GM18519 (cell line): ENCODE measurements around the gene GGCT.

Source experiments
- ATAC-seq: cut with Tn5 transposase; IDR thresholded peaks from one replicate; pipeline ENCODE4 v1.9.1; 2021; ENCODE audit warnings: mild to moderate bottlenecking, moderate library complexity; ENCODE audit not compliant: unreplicated experiment, low FRiP score

GGCT gene

DNA sequence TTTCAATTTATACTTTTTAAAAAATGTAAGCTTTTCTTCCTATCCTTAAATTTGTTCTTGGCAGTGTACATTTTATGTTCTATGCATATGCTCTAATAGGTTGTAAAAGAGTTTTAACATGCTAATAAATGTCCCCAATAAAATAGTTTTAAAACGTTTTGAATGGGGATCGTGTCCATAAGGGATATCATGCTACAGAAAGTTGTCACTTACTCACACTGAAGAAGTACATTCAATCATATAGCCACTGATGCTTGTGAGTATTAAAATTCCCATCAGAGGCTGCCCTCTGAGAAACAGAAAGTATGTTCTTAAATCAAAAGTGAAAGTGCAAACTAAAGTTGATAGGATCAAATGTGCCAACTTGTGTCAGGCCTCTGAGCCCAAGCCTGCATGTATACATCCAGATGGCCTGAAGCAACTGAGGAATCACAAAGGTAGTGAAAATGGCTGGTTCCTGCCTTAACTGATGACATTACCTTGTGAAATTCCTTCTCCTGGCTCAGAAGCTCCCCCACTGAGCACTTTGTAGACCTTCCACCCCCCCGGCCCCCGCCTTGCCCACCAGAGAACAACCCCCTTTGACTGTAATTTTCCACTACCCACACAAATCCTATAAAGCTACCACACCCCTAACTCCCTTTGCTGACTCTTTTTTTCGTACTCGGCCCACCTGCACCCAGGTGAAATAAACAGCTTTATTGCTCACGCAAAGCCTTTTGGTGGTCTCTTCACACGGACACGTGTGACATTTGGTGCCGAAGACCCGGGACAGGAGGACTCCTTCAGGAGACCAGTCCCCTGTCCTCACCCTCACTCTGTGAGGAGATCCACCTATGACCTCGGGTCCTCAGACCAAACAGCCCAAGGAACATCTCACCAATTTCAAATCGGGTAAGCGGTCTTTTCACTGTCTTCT lies 25.2 kb downstream of the GGCT start:
- no peak for ATAC-seq

DNA sequence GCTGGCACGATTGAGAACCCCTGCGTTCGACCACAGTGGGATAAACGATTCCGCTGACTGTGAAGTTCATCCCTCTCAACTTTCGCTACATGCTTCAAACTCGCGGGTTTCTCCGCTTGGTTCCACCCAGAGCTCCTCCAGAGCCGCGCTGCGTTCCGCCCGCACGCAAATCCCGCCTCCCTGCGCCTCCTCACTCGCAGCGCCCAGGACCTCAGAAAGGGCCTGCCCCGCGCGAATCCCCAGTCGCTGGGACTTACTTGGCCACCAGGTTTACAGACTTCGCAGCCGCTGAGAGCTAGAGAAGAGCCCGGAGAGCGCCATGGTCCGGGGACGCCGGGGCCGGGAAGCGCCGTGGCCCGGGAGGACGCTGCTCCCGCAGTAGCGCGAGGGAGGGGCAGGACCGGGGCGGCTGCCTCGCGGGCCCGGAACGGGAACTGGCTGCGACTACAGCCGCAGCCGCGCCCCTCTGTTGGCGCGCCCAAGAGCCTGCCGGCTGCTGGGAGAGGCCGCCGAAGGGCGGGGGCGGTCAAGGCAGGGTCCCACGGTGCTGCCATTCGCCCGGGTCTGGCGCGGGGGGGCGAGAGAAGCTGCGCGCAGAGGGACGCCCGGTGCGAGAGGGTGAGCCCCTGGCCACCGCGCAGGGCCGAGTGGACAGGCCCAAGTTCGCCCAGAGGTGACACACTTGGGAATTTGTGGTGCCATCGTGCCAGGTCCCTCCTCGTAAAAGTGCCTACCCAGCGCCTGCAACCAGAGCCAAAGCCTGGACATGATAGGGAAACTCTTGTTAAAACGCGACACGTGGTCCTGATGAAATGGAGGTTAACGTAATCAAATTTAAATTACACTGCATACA lies 26.1 kb downstream of the GGCT start, which contains the start of gene NOD1:
NOD1 (minus strand) TSS at position 436 of the 853 bp plus-strand sequence. CDS start 21,863 bp downstream, outside the sequence.
- peak; percentile 72 for ATAC-seq

DNA sequence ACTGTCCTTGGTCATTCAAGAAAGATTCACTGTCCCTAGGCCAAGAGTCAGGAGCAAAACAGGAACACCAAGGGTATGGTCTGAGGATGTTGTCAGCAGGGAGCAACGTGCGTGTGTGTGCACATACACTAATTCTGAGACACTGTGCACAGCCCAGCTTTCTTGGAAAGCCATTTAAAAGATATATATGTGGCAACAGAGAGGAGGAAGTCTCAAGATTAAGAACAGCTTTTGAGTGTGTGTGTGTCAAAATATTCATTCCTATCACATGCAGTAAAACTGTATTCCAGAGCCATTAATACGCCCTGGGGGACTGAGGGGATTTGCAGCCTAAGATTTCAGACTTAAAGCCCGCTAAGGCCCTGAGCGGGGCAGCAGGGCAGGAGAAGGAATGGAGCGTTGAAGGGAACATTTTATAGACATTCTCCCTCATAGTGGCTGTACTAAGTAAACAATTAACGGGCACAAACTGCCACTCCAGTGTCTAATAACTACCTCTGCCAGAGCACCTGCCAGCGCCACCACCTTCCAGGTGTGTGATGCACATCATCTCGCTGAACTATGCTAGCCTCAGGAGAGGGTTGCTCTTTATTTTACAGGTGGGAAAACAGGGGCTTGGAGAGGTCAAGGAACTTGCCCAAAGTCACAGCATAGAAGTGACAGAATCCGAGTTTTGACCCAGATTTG lies 28.0 kb downstream of the GGCT start:
- ATAC-seq = no peak

DNA sequence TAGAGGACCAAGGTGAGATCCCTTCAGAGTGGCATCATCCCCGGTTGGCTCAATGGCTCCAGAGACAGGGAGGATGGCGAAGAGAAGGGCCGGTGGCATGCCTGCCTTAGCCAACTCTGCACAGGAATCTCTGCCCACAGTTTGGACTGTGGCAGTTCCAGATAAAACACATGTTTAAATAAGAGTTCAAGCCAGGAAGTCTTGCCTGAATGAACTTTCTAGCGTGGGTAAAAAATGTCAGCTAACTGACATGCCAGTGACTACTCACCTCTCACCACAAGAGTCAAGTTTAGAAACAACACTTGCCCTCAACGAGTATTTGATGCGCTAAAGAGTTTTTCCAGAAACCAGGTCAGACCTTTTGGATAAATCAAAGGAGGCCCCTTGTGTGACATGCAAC lies 29.0 kb downstream of the GGCT start:
- no peak for ATAC-seq

DNA sequence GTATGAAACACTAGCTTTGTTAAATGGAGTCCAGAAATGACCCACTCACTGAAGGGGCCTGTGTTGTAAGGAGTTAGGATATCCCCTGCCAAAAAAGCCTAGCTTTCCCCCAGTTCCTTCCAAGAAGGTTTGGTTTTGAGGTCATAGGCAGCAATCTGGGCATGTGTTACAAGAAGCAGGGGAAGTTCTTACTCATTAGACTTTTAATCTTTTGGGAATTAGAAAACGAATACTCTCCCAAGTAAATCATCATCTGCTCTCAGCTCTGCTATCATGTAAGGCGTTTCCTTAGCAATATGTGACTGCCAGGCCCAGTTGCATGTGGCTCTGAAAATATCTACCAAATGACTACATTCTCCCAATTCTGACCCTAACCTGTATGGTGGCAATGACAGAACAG lies 29.7 kb downstream of the GGCT start:
- ATAC-seq = no peak

DNA sequence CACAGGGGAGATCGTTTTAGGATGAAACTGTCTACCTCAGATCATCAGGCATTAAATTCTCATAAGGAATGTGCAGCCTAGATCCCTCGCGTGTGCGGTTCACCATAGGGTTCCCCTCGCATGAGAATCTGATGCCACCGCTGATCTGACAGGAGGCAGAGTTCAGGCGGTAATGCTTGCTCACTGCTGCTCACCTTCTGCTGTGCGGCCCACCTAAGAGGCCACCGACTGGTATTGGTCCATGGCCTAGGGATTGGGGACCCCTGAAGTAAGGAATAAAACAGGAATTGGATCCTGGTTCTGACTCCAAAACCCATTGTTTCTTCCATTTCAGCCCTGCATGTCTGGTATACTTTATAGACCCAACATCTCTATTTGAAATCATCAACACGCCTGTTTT lies 30.1 kb downstream of the GGCT start:
- ATAC-seq = no peak

DNA sequence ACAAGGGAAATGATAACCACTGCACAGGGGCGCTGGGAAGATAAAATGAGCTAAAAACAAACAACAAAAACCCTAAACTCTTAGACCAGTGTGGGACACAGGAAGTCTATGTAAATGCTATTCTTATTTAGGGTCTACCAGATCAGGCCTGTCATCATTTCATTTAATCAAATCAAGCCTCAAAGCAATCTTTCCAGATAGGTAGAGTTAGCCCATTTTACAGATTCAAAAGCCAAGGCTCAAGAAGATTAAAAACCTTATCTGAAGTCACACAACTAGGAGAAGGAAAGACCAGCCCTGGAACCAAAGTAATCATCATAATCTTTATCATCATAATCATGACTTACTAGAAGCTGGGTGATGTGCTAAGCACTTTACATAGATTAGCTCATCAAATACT lies 30.7 kb downstream of the GGCT start:
- ATAC-seq = no peak

DNA sequence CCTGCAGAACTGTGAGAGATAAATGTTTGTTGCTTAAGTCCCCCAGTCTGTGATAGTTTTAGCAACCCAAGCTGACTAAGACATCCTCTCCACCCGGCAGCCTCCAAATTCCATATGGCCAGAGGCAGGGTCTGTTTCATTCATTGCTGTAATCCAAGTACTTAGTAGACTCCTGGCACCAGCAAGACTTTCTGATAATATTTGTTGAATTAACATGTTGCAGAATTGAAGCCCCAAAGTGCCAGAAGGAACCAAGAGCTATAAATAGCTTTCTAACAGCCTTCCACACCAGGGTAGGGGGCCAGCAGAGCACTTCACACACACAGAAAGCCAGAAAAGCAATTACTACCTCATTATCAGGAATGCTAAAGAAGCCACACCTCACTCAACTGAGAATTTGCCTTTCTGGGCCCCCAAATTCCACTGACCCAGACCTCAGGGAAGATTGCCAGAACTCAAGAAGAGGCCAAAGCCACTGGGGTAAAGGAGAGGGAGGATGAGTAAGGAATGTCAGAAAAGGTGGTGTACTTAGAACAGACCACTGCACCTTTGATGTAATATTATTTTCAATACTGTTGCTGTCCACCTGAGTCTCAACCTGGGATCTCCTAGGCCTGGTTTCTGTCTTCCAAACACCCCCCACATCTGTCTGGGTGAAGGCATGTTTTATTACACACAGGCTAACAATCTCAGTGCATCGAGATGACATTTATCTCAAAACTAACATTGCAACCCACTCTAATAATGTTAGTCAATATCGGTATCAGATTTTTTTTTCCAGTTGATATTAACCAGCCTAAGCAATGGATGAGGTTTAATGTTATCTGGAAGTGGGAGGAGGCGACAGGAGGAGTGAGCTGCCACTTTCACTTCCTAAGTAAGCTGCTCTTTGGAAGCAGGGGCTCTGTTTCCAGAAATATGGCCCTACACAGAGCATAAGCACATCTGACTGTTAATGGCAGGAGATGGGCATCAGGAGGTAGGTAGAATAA lies 31.5 kb downstream of the GGCT start:
- no peak for ATAC-seq

DNA sequence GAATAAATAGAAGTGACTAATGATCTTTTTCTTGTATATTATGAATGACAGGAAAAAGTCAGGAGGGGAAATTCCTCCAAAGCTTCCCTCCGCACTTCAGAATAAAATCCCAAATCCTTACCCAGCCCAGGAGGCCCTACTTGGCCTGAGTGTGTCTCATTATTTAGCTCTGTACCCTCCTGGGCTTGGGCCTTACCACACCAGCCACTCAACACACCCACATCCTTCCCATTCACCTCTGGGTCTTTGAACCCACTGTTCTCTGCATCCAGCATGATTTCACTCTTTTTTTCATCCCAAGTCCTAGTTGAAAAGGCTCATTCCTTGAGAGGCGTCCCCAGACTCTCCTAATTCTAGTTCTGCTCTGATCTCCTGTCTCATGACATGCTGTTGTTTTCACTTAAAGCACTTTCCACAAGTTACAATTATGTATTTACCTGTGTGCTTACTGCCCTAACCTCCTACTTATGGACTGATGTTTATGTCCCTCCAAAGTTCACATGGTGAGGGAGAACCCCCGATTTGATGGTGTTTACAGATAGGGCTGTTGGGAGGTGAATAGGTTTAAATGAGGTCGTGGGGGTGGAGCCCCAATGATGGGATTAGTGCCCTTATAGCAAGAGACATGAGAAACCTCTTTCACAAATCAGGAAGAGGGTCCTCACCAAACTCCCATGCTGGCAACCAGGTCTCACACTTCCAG lies 32.4 kb downstream of the GGCT start:
- ATAC-seq = no peak

DNA sequence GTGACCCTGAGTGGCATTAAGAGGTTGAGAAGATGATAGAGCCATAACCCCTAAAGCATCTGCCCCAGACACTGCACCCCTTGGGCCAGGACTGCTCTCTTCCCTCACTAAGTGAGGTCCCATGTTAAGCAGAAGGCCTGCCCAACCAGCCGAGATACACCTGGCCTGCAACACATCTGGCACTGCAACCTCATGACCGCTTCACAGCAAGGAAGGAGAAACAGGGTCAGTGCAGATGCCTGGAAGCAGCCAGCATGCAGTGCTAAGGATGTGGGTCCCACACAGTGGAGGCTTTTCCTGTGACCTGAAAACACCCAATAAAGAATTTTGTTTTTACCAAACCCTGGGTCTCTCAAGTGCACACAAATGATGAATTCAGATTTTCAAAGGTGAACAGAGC lies 33.4 kb downstream of the GGCT start:
- no peak for ATAC-seq

DNA sequence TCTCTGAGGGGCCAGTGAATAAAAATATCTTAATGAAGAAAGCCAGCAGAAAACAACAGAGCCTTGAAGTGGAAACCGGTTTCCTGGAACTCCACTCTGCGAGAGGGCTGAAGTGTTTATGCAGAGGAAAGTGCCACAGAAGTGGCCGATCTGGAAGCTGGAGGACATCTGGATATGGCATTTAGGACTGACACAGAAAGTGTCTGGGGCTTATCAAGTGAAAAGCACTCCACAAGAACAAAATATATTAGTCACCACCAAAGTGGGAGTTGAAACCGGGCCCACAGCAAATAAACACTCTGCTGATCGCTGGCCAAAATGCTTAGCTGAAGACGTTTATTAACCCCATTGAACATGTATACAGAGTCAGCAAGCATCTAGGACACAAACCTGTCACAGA lies 33.9 kb downstream of the GGCT start:
- ATAC-seq = no peak

DNA sequence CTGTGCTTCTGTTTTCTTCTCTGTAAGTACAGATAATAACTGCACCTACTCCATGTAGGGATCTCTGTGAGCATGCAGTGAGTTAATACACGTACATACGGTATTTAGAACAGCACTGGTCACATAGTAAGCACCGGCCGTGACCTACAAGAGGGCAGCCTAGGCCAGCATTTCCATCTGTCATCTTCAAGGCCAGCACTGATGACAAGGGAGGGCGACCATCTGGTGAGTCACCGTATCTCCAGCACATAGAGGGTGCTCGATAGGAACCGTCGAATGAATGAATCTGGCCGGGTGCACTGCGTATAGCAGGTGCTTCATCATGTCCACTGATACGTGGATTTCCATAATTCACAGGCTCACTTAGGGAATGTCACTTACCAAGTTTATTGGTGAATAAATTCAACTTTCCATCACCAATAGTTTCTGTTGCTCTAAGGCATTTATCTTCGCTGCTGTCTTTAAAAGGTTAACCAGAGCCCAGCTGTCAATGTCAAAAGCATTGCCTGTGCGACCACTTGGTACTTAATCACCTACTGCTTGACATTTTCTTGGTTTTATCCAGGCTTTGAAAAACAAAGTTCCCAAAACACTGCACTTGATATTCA lies 34.4 kb downstream of the GGCT start:
- no peak for ATAC-seq

DNA sequence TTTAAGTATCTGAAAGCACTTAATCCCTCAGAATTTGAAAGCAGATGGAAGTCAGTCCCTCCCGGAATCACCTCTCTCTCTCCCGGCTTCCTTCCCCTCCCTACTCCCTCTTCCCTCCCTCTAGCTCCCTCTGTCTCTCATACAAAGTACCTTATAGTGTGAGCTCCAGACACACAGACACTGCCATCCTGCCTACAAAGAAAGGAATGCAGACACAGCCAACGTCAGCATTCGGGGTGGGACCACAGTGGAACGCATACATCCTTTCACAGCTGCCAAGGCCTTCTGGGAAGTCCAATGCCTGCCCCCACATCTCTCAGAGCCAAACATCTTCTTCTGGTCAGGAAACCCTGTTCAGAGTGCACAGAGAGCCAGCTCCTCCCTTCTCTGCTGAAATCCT lies 35.3 kb downstream of the GGCT start:
- ATAC-seq = no peak

DNA sequence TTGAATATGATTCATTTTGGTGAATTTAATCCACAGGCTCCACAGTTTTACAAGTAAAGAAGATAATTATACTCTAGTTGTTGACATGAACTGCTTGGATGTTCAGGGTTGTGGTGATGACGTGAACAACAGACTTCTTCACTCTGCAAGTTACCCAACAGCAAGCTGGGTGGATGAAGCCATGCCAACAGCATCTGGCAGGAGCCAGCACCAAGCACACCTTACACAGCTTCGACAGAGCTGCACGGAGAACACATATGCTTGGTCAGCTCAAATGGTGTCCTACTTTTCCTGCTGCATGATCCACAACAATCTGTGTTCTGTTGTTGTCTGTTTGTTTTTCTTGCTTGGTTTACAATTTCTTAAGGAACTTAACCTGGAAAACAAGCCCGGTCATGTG lies 35.8 kb downstream of the GGCT start:
- no peak for ATAC-seq

DNA sequence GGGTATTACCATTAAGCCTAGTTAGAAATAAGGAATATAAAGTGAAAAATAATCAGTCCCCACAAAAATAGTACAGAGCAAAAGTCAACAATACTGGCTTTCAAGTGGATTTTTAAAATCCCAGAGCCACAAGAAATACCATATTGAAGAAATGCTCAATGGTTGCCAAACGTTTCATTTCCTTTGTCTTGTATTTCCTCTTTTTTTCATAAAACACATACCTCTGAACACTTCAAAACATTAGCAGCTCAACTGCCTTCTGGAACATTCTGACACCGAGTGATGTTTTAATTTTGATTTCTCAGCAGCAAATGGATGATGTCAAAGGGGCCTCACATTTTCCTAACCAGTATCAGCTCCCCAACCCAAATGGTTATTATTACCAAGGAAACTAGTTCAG lies 36.6 kb downstream of the GGCT start:
- ATAC-seq = no peak

DNA sequence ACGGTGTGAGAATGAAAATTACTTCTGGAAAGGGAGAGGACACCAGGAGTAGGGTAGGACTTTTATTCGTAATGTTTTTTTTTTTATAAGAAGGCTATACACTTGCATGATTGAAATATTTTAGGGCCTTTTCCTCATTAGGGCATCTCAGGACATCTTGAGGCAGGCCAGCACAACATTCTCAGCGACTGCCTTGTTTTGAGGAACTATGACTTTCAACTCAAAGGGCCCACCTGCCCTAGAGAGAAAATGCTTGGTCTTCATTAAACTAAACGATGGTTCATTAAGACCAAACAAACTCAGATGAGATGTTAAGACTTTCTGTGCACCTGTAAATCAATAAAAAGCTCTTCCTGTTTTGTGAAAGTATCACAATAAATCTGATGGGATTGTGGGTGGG lies 37.4 kb downstream of the GGCT start:
- ATAC-seq = no peak

DNA sequence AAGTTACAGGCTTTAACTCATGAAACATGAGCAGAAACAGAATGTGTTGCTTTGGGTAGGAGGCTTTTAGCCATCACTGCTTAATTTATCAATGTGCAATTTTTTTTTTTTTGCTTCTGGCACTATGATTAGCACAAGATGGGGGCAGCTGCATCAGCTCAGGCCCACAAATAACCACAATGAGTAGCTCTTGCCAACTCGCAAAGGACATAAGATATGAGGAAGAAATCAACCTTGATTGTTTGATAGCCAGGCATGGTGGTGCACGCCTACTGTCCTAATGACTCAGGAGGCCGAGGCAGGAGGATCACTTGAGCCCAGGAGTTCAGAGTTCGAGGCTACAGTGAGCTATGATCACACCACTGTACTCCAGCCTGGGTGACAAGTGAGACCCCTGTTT lies 38.4 kb downstream of the GGCT start:
- no peak for ATAC-seq

DNA sequence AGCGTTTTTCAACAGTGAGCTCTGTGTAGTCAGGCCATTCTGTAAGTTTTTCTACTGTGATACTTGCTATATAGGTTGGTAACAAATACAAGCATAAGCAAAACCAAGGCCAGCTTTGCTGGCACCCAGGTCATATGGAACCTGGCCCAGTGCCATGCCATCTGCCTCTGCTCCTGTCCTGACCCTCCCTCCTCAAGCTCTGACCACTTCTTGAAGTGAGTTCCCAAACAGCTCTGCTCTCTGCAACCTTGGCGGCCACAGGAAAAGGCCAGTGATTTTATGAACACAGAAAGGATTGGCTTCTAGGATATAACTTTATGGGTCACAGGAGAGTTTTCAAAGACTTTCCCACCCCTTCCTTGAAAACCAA lies 38.8 kb downstream of the GGCT start:
- ATAC-seq = no peak
